ENCODE results near the gene KIF4B.
"Not testable (repeated sequence)": the region's sequence is repeated elsewhere in the genome, so short reads cannot be mapped to it uniquely, and the experiment has no call there.

Gene KIF4B, protein sequence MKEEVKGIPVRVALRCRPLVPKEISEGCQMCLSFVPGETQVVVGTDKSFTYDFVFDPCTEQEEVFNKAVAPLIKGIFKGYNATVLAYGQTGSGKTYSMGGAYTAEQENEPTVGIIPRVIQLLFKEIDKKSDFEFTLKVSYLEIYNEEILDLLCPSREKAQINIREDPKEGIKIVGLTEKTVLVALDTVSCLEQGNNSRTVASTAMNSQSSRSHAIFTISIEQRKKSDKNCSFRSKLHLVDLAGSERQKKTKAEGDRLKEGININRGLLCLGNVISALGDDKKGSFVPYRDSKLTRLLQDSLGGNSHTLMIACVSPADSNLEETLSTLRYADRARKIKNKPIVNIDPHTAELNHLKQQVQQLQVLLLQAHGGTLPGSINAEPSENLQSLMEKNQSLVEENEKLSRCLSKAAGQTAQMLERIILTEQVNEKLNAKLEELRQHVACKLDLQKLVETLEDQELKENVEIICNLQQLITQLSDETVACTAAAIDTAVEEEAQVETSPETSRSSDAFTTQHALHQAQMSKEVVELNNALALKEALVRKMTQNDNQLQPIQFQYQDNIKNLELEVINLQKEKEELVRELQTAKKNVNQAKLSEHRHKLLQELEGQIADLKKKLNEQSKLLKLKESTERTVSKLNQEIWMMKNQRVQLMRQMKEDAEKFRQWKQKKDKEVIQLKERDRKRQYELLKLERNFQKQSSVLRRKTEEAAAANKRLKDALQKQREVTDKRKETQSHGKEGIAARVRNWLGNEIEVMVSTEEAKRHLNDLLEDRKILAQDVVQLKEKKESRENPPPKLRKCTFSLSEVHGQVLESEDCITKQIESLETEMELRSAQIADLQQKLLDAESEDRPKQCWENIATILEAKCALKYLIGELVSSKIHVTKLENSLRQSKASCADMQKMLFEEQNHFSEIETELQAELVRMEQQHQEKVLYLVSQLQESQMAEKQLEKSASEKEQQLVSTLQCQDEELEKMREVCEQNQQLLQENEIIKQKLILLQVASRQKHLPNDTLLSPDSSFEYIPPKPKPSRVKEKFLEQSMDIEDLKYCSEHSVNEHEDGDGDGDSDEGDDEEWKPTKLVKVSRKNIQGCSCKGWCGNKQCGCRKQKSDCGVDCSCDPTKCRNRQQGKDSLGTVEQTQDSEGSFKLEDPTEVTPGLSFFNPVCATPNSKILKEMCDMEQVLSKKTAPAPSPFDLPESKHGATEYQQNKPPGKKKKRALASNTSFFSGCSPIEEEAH

DNA sequence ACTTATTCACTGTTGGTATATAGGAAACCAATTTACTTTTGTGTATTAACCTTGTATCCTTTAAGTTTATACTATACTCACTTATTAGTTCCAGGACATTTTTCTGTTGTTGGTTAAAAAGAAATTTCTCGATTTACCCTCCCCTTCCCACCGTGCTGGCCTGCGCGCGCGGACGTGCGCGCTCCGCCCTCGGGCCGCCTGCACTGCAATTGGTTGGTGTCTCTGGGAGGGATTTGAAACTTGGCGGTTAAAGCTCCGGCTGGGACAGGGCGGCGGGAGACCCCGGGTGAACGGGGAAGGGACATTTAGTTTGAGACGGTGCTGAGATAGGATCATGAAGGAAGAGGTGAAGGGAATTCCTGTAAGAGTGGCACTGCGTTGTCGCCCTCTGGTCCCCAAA is at the start of gene KIF4B:
KIF4B (plus strand) TSS at position 230 of the 400 bp plus-strand sequence; CDS start at position 335, 105 bp downstream.
- no peak for DNase-seq

DNA sequence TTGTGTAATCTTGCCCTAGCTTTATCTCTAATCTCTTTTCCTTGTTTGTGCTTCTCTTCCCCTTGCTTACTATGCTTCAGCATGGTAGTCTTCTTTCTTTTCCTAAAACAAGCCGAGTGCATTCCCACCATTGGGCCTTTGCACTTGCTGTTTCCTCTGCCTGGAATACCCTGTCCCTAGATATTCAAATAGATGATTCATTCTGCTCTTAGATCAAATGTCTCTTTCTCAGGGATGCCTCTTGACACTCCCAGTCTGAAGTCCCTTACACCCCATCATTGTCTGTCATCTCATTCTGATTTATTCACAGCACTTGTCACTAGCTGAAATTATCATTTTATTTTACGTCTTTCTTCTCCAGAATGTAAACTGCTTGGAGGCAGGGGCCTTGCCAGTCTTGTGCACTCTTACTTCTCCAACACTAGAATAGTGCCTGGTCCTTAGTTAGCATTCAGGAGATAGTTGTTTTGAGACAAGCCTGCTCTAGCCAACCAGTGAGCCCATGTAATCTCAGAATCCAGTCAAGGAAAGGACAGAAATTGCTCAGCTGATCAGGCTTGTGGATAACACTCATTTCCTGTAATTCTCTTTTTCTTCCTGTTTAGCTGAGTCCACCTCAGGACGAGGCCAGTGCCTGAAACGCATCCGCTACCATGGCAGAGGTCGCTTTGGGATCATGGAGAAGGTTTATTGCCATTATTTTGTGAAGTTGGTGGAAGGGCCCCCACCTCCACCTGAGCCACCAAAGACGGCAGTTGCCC is 47.3 kb upstream of the KIF4B start:
- DNase-seq: no peak

DNA sequence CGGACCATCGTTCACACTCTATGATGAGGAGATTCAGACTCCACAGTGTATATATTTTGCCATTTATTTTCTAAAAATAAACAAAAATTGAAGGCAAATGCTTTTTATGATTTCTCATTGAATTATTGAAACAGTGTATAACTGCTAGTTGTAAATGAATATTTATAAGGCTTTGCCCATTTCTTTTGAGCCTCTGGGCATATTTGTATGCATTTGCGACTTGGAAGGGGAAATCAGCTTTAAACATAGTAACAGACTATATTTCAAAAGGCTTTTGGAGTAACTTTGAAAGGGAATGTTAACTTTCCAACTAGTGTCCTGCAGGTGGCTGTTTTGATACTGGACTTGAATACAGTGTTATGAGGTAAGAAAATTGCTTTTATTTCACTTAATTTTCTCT is 46.7 kb upstream of the KIF4B start:
- DNase-seq: no peak

DNA sequence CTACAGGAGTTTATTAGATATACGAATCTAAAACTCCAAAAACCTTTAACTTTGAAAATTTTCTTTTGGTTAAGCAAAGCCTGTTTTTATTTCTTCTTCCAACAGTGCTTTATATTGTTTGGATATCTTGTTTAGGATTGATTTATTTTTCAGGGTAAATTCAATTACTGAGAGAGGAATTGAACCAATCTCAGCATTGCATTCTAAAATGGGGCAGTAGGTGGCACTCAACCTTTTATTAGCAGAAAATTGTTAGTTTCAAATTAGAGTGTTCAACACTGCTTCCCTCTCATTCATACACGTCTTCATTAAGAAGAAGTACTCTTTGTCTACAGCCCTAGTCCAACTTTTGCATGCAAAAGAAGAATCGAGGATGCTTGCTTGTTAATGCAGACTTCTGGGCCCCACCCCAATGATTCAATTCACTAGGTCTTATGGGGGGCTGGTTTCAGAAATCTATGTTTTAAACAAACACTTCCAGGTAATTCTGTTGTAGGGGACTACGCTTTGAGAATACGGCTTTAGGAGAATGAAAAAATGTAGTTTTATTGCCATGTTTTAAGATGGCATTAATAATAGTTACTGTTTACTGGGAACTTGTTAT is 46.0 kb upstream of the KIF4B start:
- DNase-seq: peak in 1 of 3 experiments; percentile 8

DNA sequence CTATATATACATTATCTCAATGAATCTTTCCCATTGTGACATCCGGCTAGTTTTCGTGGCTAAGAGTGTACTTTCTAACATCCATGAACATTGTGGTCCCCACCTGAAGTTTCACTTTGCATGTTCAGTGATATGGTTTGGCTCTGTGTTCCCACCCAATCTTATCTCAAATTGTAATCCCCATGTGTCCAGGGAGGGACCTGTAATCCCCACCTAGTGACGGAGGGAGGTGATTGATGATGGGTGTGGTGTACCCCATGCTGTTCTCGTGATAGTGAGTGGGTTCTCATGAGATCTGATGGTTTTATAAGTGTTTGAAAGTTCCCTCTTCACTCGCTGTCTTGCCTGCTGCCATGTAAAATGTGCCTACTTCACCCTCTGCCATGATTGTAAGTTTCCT is 44.6 kb upstream of the KIF4B start:
- DNase-seq: no peak

DNA sequence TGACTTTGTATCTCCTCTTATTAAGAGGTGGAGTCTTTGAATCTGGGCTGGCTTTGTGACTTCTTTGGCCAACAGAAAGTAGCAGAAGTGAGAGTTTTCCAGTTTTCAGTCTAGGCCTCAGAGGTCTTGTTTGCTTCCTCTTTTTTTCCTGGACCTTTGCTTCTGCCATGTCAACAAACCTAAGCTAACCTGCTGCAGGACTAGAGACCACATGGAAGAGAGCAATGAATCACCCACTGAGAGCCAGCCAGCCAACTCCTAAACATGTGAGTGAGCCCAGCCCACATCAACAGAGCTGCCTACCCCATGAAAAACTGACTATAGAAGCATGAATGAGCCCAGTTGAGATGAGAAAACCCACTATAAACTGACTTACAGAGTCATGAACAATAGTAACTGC is 42.8 kb upstream of the KIF4B start:
- no peak for DNase-seq

DNA sequence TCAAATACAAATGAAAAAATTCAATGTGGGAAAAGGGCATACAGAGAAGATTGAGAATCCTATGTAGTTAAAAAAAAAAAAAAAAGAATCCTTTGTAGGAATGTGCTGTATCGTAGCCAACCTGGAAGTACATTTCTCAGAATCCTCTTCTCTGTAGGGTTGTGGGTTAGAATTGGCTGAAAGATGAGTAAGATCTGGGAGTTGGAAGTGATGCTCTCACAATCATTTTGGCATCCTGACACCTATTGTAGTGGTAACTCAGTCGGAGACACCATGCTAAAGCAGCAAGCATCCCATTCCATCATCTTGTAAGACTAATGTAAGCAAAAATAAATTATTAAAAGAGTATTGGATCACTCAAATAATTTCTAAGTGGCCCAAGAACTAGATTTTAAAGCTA is 42.1 kb upstream of the KIF4B start:
- DNase-seq: no peak

DNA sequence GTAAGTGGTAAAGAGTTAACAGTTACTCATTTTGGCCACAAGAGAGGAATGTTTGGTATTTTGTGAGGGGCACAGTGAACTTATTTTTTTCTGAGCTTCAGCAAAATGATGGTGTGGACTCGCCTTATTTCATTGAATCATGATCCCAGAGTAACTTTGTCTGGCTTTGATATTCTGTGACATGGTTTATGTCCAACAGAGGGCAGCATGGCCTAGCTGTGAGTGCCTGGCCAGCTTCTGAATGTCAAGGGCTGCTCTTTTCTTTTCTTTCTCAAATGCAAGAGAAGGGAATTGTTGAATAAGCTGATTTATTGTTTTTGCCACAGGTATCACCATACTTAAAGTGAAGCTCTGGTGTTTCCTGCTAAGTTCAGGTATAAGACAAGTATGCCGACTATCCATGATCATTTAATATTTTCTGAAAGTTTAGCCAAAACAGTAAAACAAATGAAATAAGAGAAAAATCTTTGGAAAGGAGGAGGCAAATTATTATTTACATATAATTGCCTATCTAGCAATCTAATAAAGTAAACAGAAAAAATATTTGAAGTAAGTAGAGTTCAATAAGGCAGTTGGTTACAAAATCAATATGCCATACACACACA is 41.0 kb upstream of the KIF4B start:
- DNase-seq: peak; percentile 7 to 63 (median 39)

DNA sequence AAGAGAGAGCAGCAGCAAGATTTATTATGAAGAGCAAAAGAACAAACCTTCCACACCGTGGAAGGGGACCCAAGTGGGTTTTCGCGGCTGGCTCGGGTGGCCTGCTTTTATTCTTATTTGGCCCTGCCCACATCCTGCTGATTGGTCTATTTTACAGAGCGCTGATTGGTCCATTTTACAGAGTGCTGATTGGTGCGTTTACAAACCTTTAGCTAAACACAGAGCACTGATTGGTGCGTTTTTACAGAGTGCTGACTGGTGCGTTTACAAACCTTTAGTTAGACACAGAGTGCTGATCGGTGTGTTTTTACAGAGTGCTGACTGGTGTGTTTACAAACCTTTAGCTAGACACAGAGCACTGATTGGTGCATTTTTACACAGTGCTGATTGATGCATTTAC is 37.5 kb upstream of the KIF4B start:
- not testable (repeated sequence) for DNase-seq

DNA sequence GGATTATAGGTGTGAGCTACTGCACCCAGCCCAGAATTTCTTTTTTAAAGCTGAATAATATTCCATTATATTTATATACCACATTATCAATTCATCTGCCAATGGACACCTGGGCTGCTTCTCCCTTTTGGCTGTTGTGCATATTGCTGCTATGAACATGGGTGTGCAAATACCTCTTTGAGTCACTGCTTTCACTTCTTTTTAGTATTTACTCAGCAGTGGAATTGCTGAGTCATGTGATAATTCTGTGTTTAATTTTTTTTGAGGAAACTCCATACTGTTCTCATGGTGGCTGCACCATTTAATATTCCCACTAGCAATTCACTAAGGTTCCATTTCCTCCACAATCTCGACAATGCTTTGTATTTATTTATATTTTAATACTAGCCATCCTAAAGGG is 36.1 kb upstream of the KIF4B start:
- no peak for DNase-seq

DNA sequence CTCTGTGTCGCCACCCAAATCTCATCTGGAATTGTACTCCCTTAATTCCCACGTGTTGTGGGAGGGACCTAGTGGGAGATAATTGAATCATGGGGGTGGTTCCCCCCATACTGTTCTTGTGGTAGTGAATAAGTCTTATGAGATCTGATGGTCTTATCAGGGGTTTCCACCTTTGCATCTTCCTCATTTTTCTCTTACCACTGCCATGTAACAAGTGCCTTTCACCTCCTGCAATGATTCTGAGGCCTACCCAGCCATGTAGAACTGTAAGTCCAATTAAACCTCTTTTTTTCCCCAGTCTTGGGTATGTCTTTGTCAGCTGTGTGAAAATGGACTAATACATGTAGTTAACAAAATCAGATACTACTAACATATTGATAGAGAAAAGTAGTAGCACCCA is 35.3 kb upstream of the KIF4B start:
- DNase-seq: not testable (repeated sequence)

DNA sequence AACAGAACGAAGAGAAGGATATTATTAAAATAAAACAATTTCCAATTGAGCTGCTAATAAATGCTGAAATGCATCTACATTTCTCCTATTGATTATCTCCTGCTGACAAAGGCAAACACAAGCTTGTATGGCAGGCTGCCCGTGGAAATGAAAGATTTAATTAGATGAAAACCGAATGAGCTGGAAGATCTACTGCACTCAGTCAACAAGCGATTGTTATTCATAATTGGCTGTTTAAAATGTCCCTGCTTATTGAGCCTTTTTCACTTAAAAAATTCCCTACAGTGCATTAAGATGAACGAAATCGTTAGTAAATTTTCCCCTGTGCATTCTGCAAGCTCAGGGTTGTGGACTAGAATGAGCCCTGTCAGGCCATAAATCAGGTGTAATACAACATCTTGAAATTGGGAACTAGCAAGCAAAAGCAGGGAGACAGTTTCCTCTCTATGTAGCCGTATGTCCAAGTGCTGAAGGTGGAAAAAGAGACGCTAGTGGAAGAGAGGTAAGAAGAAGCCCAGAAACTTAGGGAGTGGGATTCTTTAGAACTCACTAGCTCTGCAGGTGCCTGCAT is 28.5 kb upstream of the KIF4B start:
- DNase-seq: peak in 2 of 3 experiments; percentile 39 to 85

DNA sequence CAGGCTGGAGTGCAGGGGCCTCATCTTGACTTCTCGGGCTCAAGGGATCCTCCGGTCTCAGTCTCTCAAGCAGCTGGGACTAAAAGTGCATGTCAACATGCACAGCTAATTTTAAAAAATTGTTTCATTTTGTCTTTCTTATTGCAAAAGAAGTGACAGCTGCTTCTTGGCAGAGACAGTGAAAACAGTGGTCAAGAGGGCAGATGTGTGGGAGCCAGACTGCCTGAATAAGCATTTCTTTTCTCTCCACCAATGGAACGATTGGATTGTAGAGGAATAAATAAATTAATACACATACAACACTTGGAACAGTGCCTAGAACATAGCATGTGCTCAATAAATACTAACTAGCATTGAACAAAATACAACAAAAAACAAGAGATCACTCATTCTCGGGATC is 27.4 kb upstream of the KIF4B start:
- DNase-seq: no peak

DNA sequence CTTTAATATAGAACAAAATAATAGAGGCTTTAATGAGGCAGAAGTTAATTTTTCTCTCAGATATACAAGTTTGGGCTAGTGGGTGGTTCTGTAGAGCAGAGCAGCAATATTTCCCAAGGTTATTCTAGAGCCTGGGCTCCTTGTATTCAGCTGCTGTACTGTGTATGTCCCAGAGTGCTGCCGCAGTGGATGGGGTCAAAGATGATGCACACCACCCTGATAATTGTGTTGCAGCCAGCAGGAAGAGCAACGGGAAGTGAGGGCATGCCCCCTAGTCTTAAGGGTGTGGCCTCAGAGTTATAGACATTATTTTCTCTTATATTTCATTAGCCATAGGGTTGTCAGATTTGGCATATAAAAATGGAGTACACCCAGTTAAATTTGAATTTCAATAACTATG is 23.9 kb upstream of the KIF4B start:
- DNase-seq: no peak

DNA sequence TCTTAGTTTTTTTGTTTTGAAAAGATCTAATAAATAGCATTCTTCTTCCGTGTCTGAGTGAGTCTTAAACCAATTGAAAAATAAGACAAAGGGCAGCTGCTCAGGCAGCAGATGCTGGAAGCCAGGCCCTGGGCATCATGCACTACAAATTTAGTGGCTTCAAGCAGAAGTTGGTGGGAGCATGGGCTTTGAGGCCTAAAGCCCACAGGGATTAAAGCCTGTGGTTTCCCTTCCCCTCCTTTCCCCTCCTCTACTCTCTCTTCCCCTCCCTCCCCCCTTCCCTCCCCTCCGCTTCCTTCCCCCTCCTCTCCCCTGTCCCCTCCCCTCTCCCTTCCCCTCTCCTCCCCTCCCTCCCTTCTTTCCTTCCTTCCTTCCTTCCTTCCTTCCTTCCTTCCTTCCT is 20.1 kb upstream of the KIF4B start:
- DNase-seq: no peak

DNA sequence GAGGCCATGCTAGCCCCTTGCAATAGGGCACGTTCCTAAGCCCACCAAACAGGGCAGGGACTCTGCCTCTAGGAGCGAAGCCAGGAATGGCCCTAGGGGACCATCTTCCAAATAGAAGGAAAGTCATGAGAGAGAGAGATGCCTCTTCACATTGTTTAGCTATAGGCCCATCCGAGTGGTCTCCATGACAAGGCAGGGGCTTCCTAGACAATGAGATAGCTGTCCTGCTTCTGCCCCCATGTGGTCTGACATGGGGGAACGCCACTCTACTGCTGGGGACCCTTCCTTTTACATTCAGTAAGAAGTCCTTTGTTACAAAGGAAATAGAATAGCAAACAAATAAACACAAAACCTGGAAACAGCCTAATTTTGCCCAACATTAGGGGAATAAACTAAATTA is 17.9 kb upstream of the KIF4B start:
- DNase-seq: no peak

DNA sequence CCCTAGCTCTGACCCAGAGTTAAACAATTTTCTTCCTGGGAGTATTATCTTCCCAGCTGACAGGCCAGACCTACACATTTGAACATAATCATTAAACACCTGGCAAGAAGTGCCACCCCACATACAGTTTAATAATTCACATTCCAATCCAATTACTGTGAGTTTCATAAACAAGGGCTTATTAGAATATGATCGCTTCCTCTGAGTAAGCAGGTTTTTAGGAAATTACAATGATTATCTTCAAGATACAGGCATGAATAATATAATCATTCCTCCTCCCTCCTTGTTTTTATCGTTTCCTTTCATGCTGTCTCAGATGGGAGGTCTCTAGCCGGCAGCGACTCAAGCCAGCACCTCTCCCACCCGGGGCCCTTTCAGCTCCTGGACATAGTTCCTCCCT is 15.8 kb upstream of the KIF4B start:
- DNase-seq: no peak

DNA sequence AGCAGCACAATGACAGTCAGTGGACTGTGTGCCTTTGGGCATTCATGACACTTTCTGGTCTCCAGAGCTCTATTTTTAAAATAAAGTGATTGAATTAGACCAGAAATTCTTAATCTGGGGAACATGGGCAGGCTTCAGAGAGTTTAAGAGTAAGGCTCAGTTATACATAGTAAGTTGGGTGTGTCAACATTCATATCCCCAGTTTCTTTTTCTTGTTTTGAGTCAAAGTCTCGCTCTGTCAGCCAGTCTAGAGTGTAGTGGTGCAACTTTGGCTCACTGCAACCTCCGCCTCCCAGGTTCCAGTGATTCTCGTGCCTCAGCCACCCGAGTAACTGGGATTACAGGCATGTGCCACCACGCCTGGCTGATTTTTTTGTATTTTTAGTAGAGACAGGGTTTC is 13.7 kb upstream of the KIF4B start:
- DNase-seq: no peak

DNA sequence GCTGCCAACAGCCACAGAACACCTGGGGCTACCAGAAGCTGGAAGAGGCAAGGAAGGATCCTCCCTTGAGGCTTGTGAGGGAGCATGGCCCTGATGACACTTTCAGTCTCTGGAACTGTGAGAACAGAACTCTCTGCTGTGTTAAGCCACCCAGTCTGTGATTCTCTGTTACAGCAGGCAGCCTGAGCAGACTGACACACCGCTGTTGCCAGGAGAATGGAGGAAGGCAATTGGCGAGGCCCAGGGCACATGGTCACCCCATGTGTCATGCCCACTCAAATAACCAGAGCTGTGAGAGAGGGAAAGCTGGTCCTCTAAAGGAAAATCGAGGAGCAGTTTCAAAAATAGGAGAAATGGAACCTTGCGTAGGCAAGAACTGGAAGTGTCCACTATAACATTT is 12.0 kb upstream of the KIF4B start:
- DNase-seq: no peak

DNA sequence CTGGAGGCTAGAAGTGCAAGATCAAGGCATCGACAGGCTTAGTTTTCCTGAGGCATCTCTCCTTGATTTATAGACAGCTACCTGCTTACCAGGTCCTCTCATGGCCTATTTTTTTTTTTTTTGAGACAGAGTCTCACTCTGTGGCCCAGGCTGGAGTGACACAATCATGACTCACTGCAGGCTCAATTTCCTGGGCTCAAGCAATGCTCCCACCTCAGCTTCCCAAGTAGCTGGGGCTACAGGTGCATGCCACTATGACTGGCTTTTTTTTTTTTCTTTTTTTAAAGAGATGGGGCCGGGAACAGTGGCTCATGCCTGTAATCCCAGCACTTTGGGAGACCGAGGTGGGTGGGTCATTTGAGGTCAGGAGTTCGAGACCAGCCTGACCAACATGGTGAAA is 10.8 kb upstream of the KIF4B start:
- DNase-seq: not testable (repeated sequence)

DNA sequence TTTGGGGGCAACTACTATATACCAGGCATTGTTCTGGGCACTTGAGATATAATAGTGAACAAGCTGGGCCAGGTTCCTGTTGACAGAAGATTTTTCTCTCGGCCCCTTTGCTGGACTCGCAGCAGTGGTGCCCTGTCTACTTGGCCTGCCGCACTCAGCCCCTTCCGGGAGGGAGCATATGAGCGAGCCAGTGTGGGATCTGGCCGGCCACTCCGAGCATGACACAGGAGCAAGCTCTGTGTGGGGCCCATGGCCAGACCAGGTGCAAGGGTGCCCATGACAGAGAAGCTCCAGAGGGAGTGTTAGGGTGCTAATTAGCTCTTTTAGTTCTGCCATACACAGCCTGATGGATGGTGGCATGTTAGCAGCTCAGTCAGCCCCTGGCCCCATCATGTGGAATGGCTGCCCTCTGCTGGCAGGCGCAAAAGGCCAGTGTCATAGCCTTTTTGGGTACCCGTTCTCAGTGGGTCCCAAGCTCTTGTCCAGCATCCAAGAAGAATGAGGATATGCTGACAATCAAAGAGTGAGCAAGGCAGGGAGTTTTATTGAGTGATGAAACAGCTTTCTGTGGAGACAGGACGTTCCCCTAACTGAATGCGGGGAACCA is 9.3 kb upstream of the KIF4B start:
- DNase-seq: peak in 2 of 3 experiments; percentile 8 to 11

All from NCI-H1417 (cell line).